GM12878 (cell line): Measurements from ENCODE around the gene KIAA0825. TPM values are rescaled to one million over a fixed set of nuclear protein-coding genes. Genes with fewer than 3 reads are reported as not detected.

Source experiments
- ATAC-seq: fragments of 200-7000 bp; cut with Tn5 transposase; 3 replicates; pipeline ENCODE4 v1.9.1; 2020; ENCODE audit warnings: mild to moderate bottlenecking, moderate library complexity
- BruUV-seq: library from RNA; stranded (reverse); fragments of 400-500 nt; replicated peaks from 2 replicates; lab custom pipeline; 2021; lab: Mats Ljungman, UMichigan
- CTCF ChIA-PET: fragments of 300-600 bp; sonication (Branson Sonifier 250); formaldehyde crosslinking; extraction: SDS; loops from one replicate; lab custom pipeline; 2021; ENCODE audit warnings: inconsistent platforms; lab: Yijun Ruan, JAX
- POLR2A ChIA-PET: fragments of 350-600 bp; formaldehyde crosslinking; extraction: SDS; loops from one replicate; lab custom pipeline; 2021; ENCODE audit warnings: inconsistent platforms; lab: Charles Lee
- RAD21 ChIA-PET: fragments of 300-600 bp; sonication (Branson Sonifier 250); formaldehyde crosslinking; loops from one replicate; lab custom pipeline; 2023; ENCODE audit warnings: antibody characterized with exemption; ENCODE audit not compliant: unreplicated experiment; lab: Charles Lee
- SMC1A ChIA-PET: fragments of 300-600 bp; sonication (Branson Sonifier 250); formaldehyde crosslinking; loops from one replicate; lab custom pipeline; 2023; ENCODE audit not compliant: unreplicated experiment, uncharacterized antibody; lab: Charles Lee
- DNase-seq: peaks from one replicate; pipeline ENCODE4 v3.0.0-alpha.2; 2011; ENCODE audit warnings: low read depth, low spot score
- FAIRE-seq: peaks from 3 replicates; lab custom pipeline; 2011; peaks lifted over from hg19 to GRCh38; lab: Jason Lieb, UNC
- H2AFZ ChIP-seq: 2 replicates; pipeline ENCODE4 v1.6.0; 2011; ENCODE audit warnings: low read depth, low read length, control low read depth; ENCODE audit not compliant: control insufficient read depth
- H3K27ac ChIP-seq: 2 replicates; pipeline ENCODE4 v1.5.1; 2011; ENCODE audit warnings: control low read depth; ENCODE audit not compliant: control insufficient read depth, insufficient read depth
- H3K27me3 ChIP-seq, 2 experiments: replicated peaks in 1 of 2; 2 replicates each; pipeline versions ENCODE4 v1.6.0 to v1.6.1; 2011; ENCODE audit warnings: low read length in 1 of 2; ENCODE audit not compliant: control insufficient read depth in 2 of 2, insufficient read depth in 2 of 2
- H3K36me3 ChIP-seq, 2 experiments: 2 replicates each; pipeline ENCODE4 v1.5.1; 2011; ENCODE audit warnings: low read length in 1 of 2; ENCODE audit not compliant: control insufficient read depth in 2 of 2, insufficient read depth in 2 of 2
- H3K4me1 ChIP-seq: 2 replicates; pipeline ENCODE4 v1.6.1; 2011; ENCODE audit warnings: mild to moderate bottlenecking, low read length, moderate library complexity, mixed read lengths; ENCODE audit not compliant: control insufficient read depth, insufficient read depth
- H3K4me2 ChIP-seq: 2 replicates; pipeline ENCODE4 v1.6.0; 2011; ENCODE audit warnings: control low read depth; ENCODE audit not compliant: control insufficient read depth, insufficient read depth
- H3K4me3 ChIP-seq: fragments of 200-600 bp; sonication (generic); 2 replicates; pipeline ENCODE4 v1.5.1; 2016
- H3K79me2 ChIP-seq: 2 replicates; pipeline ENCODE4 v1.6.0; 2011; ENCODE audit warnings: low read length; ENCODE audit not compliant: control insufficient read depth, insufficient read depth
- H3K9ac ChIP-seq: 2 replicates; pipeline ENCODE4 v1.8.0; 2011; ENCODE audit warnings: low read length, control low read depth, mixed read lengths; ENCODE audit not compliant: control insufficient read depth, insufficient read depth
- H3K9me3 ChIP-seq: replicated peaks from 3 replicates; pipeline ENCODE4 v1.5.1; 2011; ENCODE audit warnings: mild to moderate bottlenecking, low read length; ENCODE audit not compliant: control insufficient read depth, insufficient read depth
- H4K20me1 ChIP-seq: 2 replicates; pipeline ENCODE4 v1.6.0; 2011; ENCODE audit not compliant: control insufficient read depth, insufficient read depth
- MEF2B ChIP-seq: fragments of 450-650 bp; IDR thresholded peaks from 2 replicates; pipeline ENCODE4 v1.6.1; 2018; ENCODE audit warnings: mild to moderate bottlenecking, moderate library complexity; ENCODE audit not compliant: partially characterized antibody, poor library complexity, severe bottlenecking
- SKIL ChIP-seq: fragments of 450-650 bp; IDR thresholded peaks from 2 replicates; pipeline ENCODE4 v1.6.1; 2017; ENCODE audit warnings: mild to moderate bottlenecking, low read depth, inconsistent platforms; ENCODE audit not compliant: poor library complexity, severe bottlenecking
- SMAD5 ChIP-seq: IDR thresholded peaks from 2 replicates; pipeline ENCODE4 v1.6.1; 2016; ENCODE audit warnings: antibody characterized with exemption, low read depth
- STAT1 ChIP-seq: fragments of 450-650 bp; conservative IDR thresholded peaks from 2 replicates; pipeline ENCODE4 v1.6.1; 2014; ENCODE audit warnings: antibody characterized with exemption, mild to moderate bottlenecking
- WGBS: methylation state at CpG from one replicate; pipeline ENCODE4 v1.1.6; 2016; ENCODE audit warnings: low lambda C conversion rate; ENCODE audit not compliant: insufficient replicate concordance, insufficient coverage; ENCODE audit errors: missing lambda C conversion rate; 5-methylcytosine and 5-hydroxymethylcytosine counted together
- in situ Hi-C: fragments of 300-500 bp; cut with MboI; formaldehyde crosslinking; loops from 9 replicates; pipeline ENCODE4 v1.14.3; 2018; ENCODE audit warnings: mixed read lengths
- intact Hi-C: fragments of 100-400 bp; cut with micrococcal nuclease; formaldehyde crosslinking; loops from one replicate; pipeline ENCODE4 v1.14.2; 2022; ENCODE audit not compliant: unreplicated experiment
- polyA plus RNA-seq, 11 experiments: library from polyadenylated mRNA; depleted of rRNA in 4 of 11; unstranded in 6 of 11; stranded (reverse) in 5 of 11; fragments of >200 nt; fragmentation: Nextera tagmentation in 4 of 11; fragmentation: Illumina TruSeq in 1 of 11; extraction: Ambion mirVana in 4 of 11; extraction: Trizol in 1 of 11; gene quantifications; 1 replicate in 1 of 11; 2 replicates in 10 of 11; pipeline versions ENCODE4 v1.2.1 to v1.2.3, GENCODE V29; 2011 to 2016; ENCODE audit warnings: inconsistent platforms in 2 of 11, missing spikeins in 2 of 11, low read depth in 1 of 11
- total RNA-seq, 4 experiments: library from RNA; depleted of rRNA in 3 of 4; stranded (reverse); fragments of >200 nt in 3 of 4; fragmentation: Illumina TruSeq in 1 of 4; extraction: Trizol in 1 of 4; gene quantifications; 2 replicates each; pipeline versions ENCODE4 v1.2.1 to v1.2.3, GENCODE V29; 2013 to 2021
- TF ChIP-seq, protein P1 (sequence below): fragments of 450-650 bp; IDR thresholded peaks from 2 replicates; pipeline ENCODE4 v1.6.1; 2017; ENCODE audit warnings: borderline replicate concordance
- TF ChIP-seq, protein P2 (sequence below): fragments of 450-650 bp; IDR thresholded peaks from 2 replicates; pipeline ENCODE4 v1.6.1; 2016; ENCODE audit warnings: mild to moderate bottlenecking, moderate library complexity, borderline replicate concordance

The KIAA0825 gene
- total and polyA plus RNA-seq, 10 of the 15 experiments (the other 5 are each of a cell fraction or from before 2014, with no cell fraction given), result 0.55 to 1.9 (median 1.5) TPM

- DNase-seq (no peak), FAIRE-seq (no peak), ATAC-seq (no peak)
- ChIA-PET CTCF (no interaction called here), RAD21 (no interaction called here), SMC1A (interaction anchor here (1.2 kb wide), 1 partner anchor 9 kb away, joined by 3 read pairs; no protein-coding TSS in a partner anchor), POLR2A (no interaction called here)
- Histone ChIP-seq H3K27me3 (no peaks in the 10 kb centered on the region), H3K79me2 (no peaks in the 10 kb centered on the region), H3K4me2 (no peak overlapping the region), H2AFZ (no peak overlapping the region), H3K4me1 (no peaks in the 10 kb centered on the region), H3K4me3 (no peak overlapping the region), H3K27ac (no peak overlapping the region), H4K20me1 (no peaks in the 10 kb centered on the region), H3K36me3 (no peaks in the 10 kb centered on the region), H3K9me3 (no peaks in the 10 kb centered on the region), H3K9ac (no peak overlapping the region)
- TF ChIP-seq MEF2B, result no peak
- no peak for TF ChIP-seq SMAD5
- TF ChIP-seq STAT1, result no peak
- TF ChIP-seq, protein P1, sequence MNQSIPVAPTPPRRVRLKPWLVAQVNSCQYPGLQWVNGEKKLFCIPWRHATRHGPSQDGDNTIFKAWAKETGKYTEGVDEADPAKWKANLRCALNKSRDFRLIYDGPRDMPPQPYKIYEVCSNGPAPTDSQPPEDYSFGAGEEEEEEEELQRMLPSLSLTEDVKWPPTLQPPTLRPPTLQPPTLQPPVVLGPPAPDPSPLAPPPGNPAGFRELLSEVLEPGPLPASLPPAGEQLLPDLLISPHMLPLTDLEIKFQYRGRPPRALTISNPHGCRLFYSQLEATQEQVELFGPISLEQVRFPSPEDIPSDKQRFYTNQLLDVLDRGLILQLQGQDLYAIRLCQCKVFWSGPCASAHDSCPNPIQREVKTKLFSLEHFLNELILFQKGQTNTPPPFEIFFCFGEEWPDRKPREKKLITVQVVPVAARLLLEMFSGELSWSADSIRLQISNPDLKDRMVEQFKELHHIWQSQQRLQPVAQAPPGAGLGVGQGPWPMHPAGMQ, result no peak
- TF ChIP-seq, protein P2, sequence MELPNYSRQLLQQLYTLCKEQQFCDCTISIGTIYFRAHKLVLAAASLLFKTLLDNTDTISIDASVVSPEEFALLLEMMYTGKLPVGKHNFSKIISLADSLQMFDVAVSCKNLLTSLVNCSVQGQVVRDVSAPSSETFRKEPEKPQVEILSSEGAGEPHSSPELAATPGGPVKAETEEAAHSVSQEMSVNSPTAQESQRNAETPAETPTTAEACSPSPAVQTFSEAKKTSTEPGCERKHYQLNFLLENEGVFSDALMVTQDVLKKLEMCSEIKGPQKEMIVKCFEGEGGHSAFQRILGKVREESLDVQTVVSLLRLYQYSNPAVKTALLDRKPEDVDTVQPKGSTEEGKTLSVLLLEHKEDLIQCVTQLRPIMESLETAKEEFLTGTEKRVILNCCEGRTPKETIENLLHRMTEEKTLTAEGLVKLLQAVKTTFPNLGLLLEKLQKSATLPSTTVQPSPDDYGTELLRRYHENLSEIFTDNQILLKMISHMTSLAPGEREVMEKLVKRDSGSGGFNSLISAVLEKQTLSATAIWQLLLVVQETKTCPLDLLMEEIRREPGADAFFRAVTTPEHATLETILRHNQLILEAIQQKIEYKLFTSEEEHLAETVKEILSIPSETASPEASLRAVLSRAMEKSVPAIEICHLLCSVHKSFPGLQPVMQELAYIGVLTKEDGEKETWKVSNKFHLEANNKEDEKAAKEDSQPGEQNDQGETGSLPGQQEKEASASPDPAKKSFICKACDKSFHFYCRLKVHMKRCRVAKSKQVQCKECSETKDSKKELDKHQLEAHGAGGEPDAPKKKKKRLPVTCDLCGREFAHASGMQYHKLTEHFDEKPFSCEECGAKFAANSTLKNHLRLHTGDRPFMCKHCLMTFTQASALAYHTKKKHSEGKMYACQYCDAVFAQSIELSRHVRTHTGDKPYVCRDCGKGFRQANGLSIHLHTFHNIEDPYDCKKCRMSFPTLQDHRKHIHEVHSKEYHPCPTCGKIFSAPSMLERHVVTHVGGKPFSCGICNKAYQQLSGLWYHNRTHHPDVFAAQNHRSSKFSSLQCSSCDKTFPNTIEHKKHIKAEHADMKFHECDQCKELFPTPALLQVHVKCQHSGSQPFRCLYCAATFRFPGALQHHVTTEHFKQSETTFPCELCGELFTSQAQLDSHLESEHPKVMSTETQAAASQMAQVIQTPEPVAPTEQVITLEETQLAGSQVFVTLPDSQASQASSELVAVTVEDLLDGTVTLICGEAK, result no peak
- TF ChIP-seq SKIL, result no peak
- intact Hi-C loops (no loop called here), in situ Hi-C loops (no loop called here)
- WGBS, result 0% methylated on average over 1 of the region's 1 CpG
- no TSS peak for BruUV-seq
These were observed 176.3 kb downstream of the KIAA0825 start for GRCh38 chr5:94442076-94442475.
